H1 (cell line): ENCODE data around the gene OOSP4A. TPM values are rescaled to one million over a fixed set of nuclear protein-coding genes. Genes with fewer than 3 reads are reported as not detected.

Source experiments
- CTCF ChIA-PET: fragments of 300-600 bp; sonication (Branson Sonifier 250); formaldehyde crosslinking; loops from one replicate; lab custom pipeline; 2021; ENCODE audit not compliant: partially characterized antibody; lab: Charles Lee
- POLR2A ChIA-PET: fragments of 300-600 bp; sonication (Branson Sonifier 250); formaldehyde crosslinking; loops from one replicate; lab custom pipeline; 2021; ENCODE audit warnings: inconsistent platforms; ENCODE audit not compliant: partially characterized antibody; lab: Charles Lee
- DNase-seq, 2 experiments: peaks; one replicate each; pipeline versions ENCODE4 v3.0.0 to v3.0.0-alpha.2; 2010 to 2022; ENCODE audit warnings: low spot score in 2 of 2, low read depth in 1 of 2, mixed read lengths in 1 of 2
- FAIRE-seq: peaks from 2 replicates; lab custom pipeline; 2011; peaks lifted over from hg19 to GRCh38; lab: Jason Lieb, UNC
- H2AFZ ChIP-seq: 2 replicates; pipeline ENCODE4 v1.8.1; 2012; ENCODE audit warnings: low read length, inconsistent platforms
- H2AK5ac ChIP-seq: 2 replicates; pipeline ENCODE4 v1.6.1; 2013; ENCODE audit warnings: low read depth, low read length
- H2BK120ac ChIP-seq: replicated peaks from 2 replicates; pipeline ENCODE3; 2013; ENCODE audit warnings: low read depth, low read length, inconsistent platforms
- H2BK12ac ChIP-seq: 2 replicates; pipeline ENCODE4 v1.6.1; 2013; ENCODE audit warnings: low read depth, low read length
- H2BK15ac ChIP-seq: 2 replicates; pipeline ENCODE4 v1.6.1; 2013; ENCODE audit warnings: low read length
- H2BK20ac ChIP-seq: 2 replicates; pipeline ENCODE4 v1.6.1; 2013; ENCODE audit warnings: low read length
- H2BK5ac ChIP-seq: 2 replicates; pipeline ENCODE4 v1.6.1; 2013; ENCODE audit warnings: low read depth, low read length
- H3K14ac ChIP-seq: 2 replicates; pipeline ENCODE4 v1.6.1; 2013; ENCODE audit warnings: inconsistent platforms; ENCODE audit not compliant: insufficient read length
- H3K18ac ChIP-seq: 2 replicates; pipeline ENCODE4 v1.6.1; 2013; ENCODE audit warnings: low read length; ENCODE audit errors: extremely low read depth
- H3K23ac ChIP-seq: 2 replicates; pipeline ENCODE4 v1.6.1; 2013; ENCODE audit warnings: inconsistent platforms; ENCODE audit not compliant: insufficient read length
- H3K23me2 ChIP-seq: 2 replicates; pipeline ENCODE4 v1.6.1; 2013; ENCODE audit warnings: low read depth, low read length
- H3K27ac ChIP-seq: 2 replicates; pipeline ENCODE4 v1.6.1; 2011; ENCODE audit warnings: low read depth, low read length, inconsistent platforms
- H3K27me3 ChIP-seq, 4 experiments: replicated peaks in 1 of 4; 1 replicate in 1 of 4; 2 replicates in 3 of 4; pipeline versions ENCODE4 v1.6.1 to v1.8.1; 2011 to 2013; ENCODE audit warnings: low read length in 3 of 4, mild to moderate bottlenecking in 3 of 4, inconsistent platforms in 2 of 4, mixed read lengths in 2 of 4, moderate library complexity in 1 of 4; ENCODE audit not compliant: control insufficient read depth in 3 of 4, insufficient read depth in 3 of 4; ENCODE audit errors: extremely low read depth in 1 of 4
- H3K36me3 ChIP-seq, 4 experiments: 2 replicates each; pipeline versions ENCODE4 v1.6.1 to v1.8.1; 2011 to 2013; ENCODE audit warnings: mild to moderate bottlenecking in 4 of 4, low read length in 3 of 4, moderate library complexity in 2 of 4, control low read depth in 1 of 4, inconsistent platforms in 1 of 4; ENCODE audit not compliant: insufficient read depth in 4 of 4, control insufficient read depth in 2 of 4
- H3K4ac ChIP-seq: replicated peaks from 2 replicates; pipeline ENCODE3; 2013; ENCODE audit warnings: low read length, low read depth, mixed read lengths, inconsistent platforms; ENCODE audit not compliant: insufficient read length
- H3K4me1 ChIP-seq, 4 experiments: replicated peaks in 1 of 4; 1 replicate in 1 of 4; 2 replicates in 3 of 4; pipeline versions ENCODE4 v1.6.1 to v1.8.1; 2011 to 2013; ENCODE audit warnings: low read length in 3 of 4, inconsistent platforms in 2 of 4, mixed read lengths in 1 of 4; ENCODE audit not compliant: insufficient read depth in 4 of 4, control insufficient read depth in 3 of 4
- H3K4me2 ChIP-seq, 2 experiments: 2 replicates each; pipeline versions ENCODE4 v1.6.1 to v1.8.1; 2011 to 2013; ENCODE audit warnings: low read depth in 2 of 2, low read length in 2 of 2, control low read depth in 1 of 2, inconsistent platforms in 1 of 2, mild to moderate bottlenecking in 1 of 2; ENCODE audit not compliant: insufficient read depth in 1 of 2
- H3K4me3 ChIP-seq, 4 experiments: fragments of 200-600, 300-600 bp in 1 of 4; sonication (generic), shearing (Covaris generic), sonication (Bioruptor Twin) in 1 of 4; 2 replicates each; pipeline versions ENCODE4 v1.5.1 to v1.8.1; 2011 to 2016; ENCODE audit warnings: low read length in 4 of 4, low read depth in 3 of 4, control low read depth in 2 of 4, inconsistent platforms in 2 of 4, mild to moderate bottlenecking in 2 of 4, mixed read lengths in 1 of 4, moderate library complexity in 1 of 4; ENCODE audit not compliant: insufficient read depth in 2 of 4; ENCODE audit errors: extremely low read depth in 1 of 4
- H3K56ac ChIP-seq: replicated peaks from 2 replicates; pipeline ENCODE3; 2013; ENCODE audit warnings: low read depth, mild to moderate bottlenecking, mixed read lengths, low read length, inconsistent platforms; ENCODE audit not compliant: insufficient read length
- H3K79me1 ChIP-seq: 2 replicates; pipeline ENCODE4 v1.6.1; 2013; ENCODE audit warnings: low read depth, low read length, control low read depth
- H3K79me2 ChIP-seq, 2 experiments: 2 replicates each; pipeline versions ENCODE4 v1.6.1 to v1.8.1; 2012 to 2013; ENCODE audit warnings: low read length in 2 of 2, mild to moderate bottlenecking in 2 of 2, inconsistent platforms in 1 of 2; ENCODE audit not compliant: insufficient read depth in 2 of 2, control insufficient read depth in 1 of 2
- H3K9ac ChIP-seq, 4 experiments: replicated peaks in 1 of 4; 1 replicate in 1 of 4; 2 replicates in 3 of 4; pipeline versions ENCODE4 v1.6.1 to v1.8.1; 2011 to 2013; ENCODE audit warnings: low read depth in 3 of 4, low read length in 3 of 4, control low read depth in 2 of 4, mild to moderate bottlenecking in 2 of 4, moderate library complexity in 2 of 4, inconsistent platforms in 1 of 4; ENCODE audit errors: extremely low read depth in 1 of 4
- H3K9me3 ChIP-seq, 2 experiments: 2 replicates each; pipeline versions ENCODE4 v1.6.1 to v1.8.1; 2012 to 2013; ENCODE audit warnings: mild to moderate bottlenecking in 2 of 2, moderate library complexity in 2 of 2, control low read depth in 1 of 2, inconsistent platforms in 1 of 2, low read depth in 1 of 2, low read length in 1 of 2, mixed read lengths in 1 of 2; ENCODE audit not compliant: insufficient read depth in 2 of 2
- H4K20me1 ChIP-seq, 2 experiments: replicated peaks in 1 of 2; 2 replicates each; pipeline versions ENCODE3 to v1.8.1; 2011 to 2013; ENCODE audit warnings: inconsistent platforms in 2 of 2, low read length in 2 of 2, mild to moderate bottlenecking in 1 of 2; ENCODE audit not compliant: insufficient read depth in 2 of 2, control insufficient read depth in 1 of 2
- H4K5ac ChIP-seq: 2 replicates; pipeline ENCODE4 v1.6.1; 2013; ENCODE audit warnings: low read length, low read depth, mixed read lengths, inconsistent platforms; ENCODE audit not compliant: insufficient read length
- H4K8ac ChIP-seq: 2 replicates; pipeline ENCODE4 v1.8.0; 2013; ENCODE audit warnings: mild to moderate bottlenecking, moderate library complexity, low read length, inconsistent platforms; ENCODE audit not compliant: insufficient read depth; ENCODE audit errors: extremely low read depth
- H4K91ac ChIP-seq: replicated peaks from 2 replicates; pipeline ENCODE3; 2013; ENCODE audit warnings: low read length, mixed read lengths, inconsistent platforms; ENCODE audit not compliant: insufficient read length
- CBX5 ChIP-seq: fragments of 300-800, 300-1000 bp; sonication (generic); IDR thresholded peaks from 2 replicates; pipeline ENCODE4 v1.7.1; 2016; ENCODE audit warnings: antibody characterized with exemption, low read length, low read depth
- CEBPB ChIP-seq: IDR thresholded peaks from 2 replicates; pipeline ENCODE4 v1.6.1; 2012; ENCODE audit warnings: low read depth, low read length
- EGR1 ChIP-seq: IDR thresholded peaks from 2 replicates; pipeline ENCODE4 v1.6.1; 2011; ENCODE audit warnings: low read depth, low read length, borderline replicate concordance
- EP300 ChIP-seq, 2 experiments: IDR thresholded peaks; 1 replicate in 1 of 2; 2 replicates in 1 of 2; pipeline ENCODE4 v1.6.1; 2011 to 2012; ENCODE audit warnings: low read depth in 2 of 2, low read length in 2 of 2, mild to moderate bottlenecking in 2 of 2, borderline replicate concordance in 1 of 2, inconsistent platforms in 1 of 2, moderate library complexity in 1 of 2
- FOSL1 ChIP-seq: IDR thresholded peaks from 2 replicates; pipeline ENCODE4 v1.6.1; 2011; ENCODE audit warnings: mild to moderate bottlenecking, low read depth, low read length, moderate library complexity; ENCODE audit not compliant: insufficient read depth
- KDM1A ChIP-seq: fragments of 200-600, 300-600 bp; sonication (generic); IDR thresholded peaks from 2 replicates; pipeline ENCODE4 v1.7.1; 2016; ENCODE audit warnings: mild to moderate bottlenecking, low read length, borderline replicate concordance
- RFX5 ChIP-seq: IDR thresholded peaks from 2 replicates; pipeline ENCODE4 v1.6.1; 2011; ENCODE audit warnings: low read depth, low read length, improper control_type of control experiment, borderline replicate concordance
- RXRA ChIP-seq: IDR thresholded peaks from 2 replicates; pipeline ENCODE4 v1.6.1; 2011; ENCODE audit warnings: low read depth, mild to moderate bottlenecking, low read length, moderate library complexity; ENCODE audit not compliant: insufficient read depth
- SP4 ChIP-seq: IDR thresholded peaks from 2 replicates; pipeline ENCODE4 v1.6.1; 2012; ENCODE audit warnings: low read length, inconsistent platforms
- SUZ12 ChIP-seq: fragments of 200-600 bp; sonication (generic); IDR thresholded peaks from 2 replicates; pipeline ENCODE4 v1.6.1; 2012; ENCODE audit warnings: mild to moderate bottlenecking, inconsistent platforms, low read length, moderate library complexity, mixed read lengths
- TAF7 ChIP-seq: optimal IDR thresholded peaks from 2 replicates; pipeline ENCODE3; 2011; ENCODE audit warnings: low read depth, mild to moderate bottlenecking, inconsistent platforms, low read length, moderate library complexity, borderline replicate concordance
- TEAD4 ChIP-seq: IDR thresholded peaks from 2 replicates; pipeline ENCODE4 v1.6.1; 2012; ENCODE audit warnings: low read depth, low read length, inconsistent platforms, mixed read lengths
- ZNF274 ChIP-seq: IDR thresholded peaks from 2 replicates; pipeline ENCODE4 v1.7.0; 2012; ENCODE audit warnings: low read length, borderline replicate concordance; ENCODE audit errors: extremely low read depth
- WGBS, 2 experiments: shearing (Covaris generic) in 1 of 2; methylation state at CpG; one replicate each; pipeline versions ENCODE4 v1.1.6 to v1.1.7; 2013 to 2015; ENCODE audit warnings: low lambda C conversion rate in 2 of 2, mixed read lengths in 2 of 2, inconsistent platforms in 1 of 2, low coverage in 1 of 2, missing lambda C conversion rate in 1 of 2; ENCODE audit not compliant: insufficient replicate concordance in 2 of 2, insufficient coverage in 1 of 2, insufficient read length in 1 of 2; ENCODE audit errors: extremely low coverage in 1 of 2, missing lambda C conversion rate in 1 of 2; 5-methylcytosine and 5-hydroxymethylcytosine counted together
- polyA plus RNA-seq, 7 experiments: library from polyadenylated mRNA; depleted of rRNA in 3 of 7; stranded (reverse) in 5 of 7; unstranded in 2 of 7; fragments of >200 nt in 5 of 7; fragments of 200-250 nt in 2 of 7; gene quantifications; 1 replicate in 5 of 7; 2 replicates in 1 of 7; 4 replicates in 1 of 7; pipeline versions ENCODE4 v1.2.1 to v1.2.3, GENCODE V29; 2011 to 2013; ENCODE audit warnings: missing spikeins in 2 of 7, mixed read lengths in 2 of 7
- total RNA-seq: library from RNA; stranded (reverse); fragmentation: NEBNext Ultra II Directional; extraction: Animal tissue kit (Norgen Biotek cat#: 25700); gene quantifications from 2 replicates; pipeline ENCODE4 v1.2.1, GENCODE V29; 2021
- TF ChIP-seq, protein P1 (sequence below): IDR thresholded peaks from 2 replicates; pipeline ENCODE4 v1.6.1; 2011; ENCODE audit warnings: low read depth, mild to moderate bottlenecking, low read length; ENCODE audit not compliant: insufficient read depth

Gene OOSP4A
- total and polyA plus RNA-seq, 2 of the 8 experiments (the other 6 are each of a cell fraction or from before 2014, with no cell fraction given) = not detected

DNA sequence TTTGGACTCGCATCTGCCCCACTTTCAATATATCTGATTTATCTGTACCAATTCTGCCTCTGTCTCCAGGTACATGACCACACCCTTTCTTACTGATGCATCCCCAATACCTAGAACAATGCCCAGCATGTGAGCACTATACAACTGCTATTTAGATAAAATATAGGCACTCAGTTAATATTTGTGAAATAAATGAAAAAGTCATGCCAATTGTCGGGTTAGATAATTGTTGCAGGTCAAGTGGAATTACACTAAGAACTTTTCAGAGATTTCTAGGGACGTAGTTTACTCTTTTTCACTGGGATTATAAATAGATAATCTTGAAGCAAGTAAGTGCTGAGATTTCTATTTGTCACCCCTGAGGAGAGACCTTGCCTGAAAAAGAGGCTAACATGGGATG lies 20.5 kb downstream of the OOSP4A start:
- H3K36me3 ChIP-seq = no peaks in the 10 kb centered on the region
- H3K9ac ChIP-seq = no peak overlapping the region
- H4K20me1 ChIP-seq = no peaks in the 10 kb centered on the region
- DNase-seq = no peak
- no peaks in the 10 kb centered on the region for H3K9me3 ChIP-seq
- no peak overlapping the region for H3K4me3 ChIP-seq
- no peak overlapping the region for H2BK120ac ChIP-seq
- no peak overlapping the region for H2BK12ac ChIP-seq
- no peak overlapping the region for H3K4ac ChIP-seq
- no peak overlapping the region for H4K8ac ChIP-seq
- H2BK5ac ChIP-seq = no peak overlapping the region
- no peaks in the 10 kb centered on the region for H3K23me2 ChIP-seq
- no peak overlapping the region for H4K91ac ChIP-seq
- FAIRE-seq = no peak
- 89% methylated on average over 3 of the region's 3 CpGs; no CpG with 5 or more reads in 1 of the 2 experiments for WGBS, 2 experiments
- no peak overlapping the region for H3K56ac ChIP-seq
- no peak overlapping the region for H2AK5ac ChIP-seq
- no peak overlapping the region for H2BK15ac ChIP-seq
- H4K5ac ChIP-seq = no peak overlapping the region
- H3K14ac ChIP-seq = no peak overlapping the region
- H2BK20ac ChIP-seq = no peak overlapping the region
- H3K23ac ChIP-seq = no peak overlapping the region
- H3K27ac ChIP-seq = no peak overlapping the region
- no peaks in the 10 kb centered on the region for H3K4me1 ChIP-seq
- H3K18ac ChIP-seq = no peak overlapping the region
- CTCF ChIA-PET = no interaction called here
- no peak overlapping the region for H2AFZ ChIP-seq
- POLR2A ChIA-PET = no interaction called here
- no peaks in the 10 kb centered on the region for H3K79me2 ChIP-seq
- no peak overlapping the region for H3K4me2 ChIP-seq
- H3K79me1 ChIP-seq = no peaks in the 10 kb centered on the region
- peaks cover 0 to 1% (median 0%) of the 10 kb centered on the region in 4 experiments; a peak in 1 of 7 replicates for H3K27me3 ChIP-seq
- TF ChIP-seq EP300 (IDR thresholded peaks at IDR 0.05; ENCODE audit: borderline replicate concordance in 1 of 2, low read depth in 2 of 2, low read length in 2 of 2) = no peak
- TF ChIP-seq EGR1 = no peak
- no peak for TF ChIP-seq RXRA
- no peak for TF ChIP-seq SUZ12
- no peak for TF ChIP-seq ZNF274
- no peak for TF ChIP-seq FOSL1
- no peak for TF ChIP-seq TAF7
- no peak for TF ChIP-seq CBX5
- TF ChIP-seq TEAD4 = no peak
- no peak for TF ChIP-seq KDM1A
- TF ChIP-seq, protein P1, sequence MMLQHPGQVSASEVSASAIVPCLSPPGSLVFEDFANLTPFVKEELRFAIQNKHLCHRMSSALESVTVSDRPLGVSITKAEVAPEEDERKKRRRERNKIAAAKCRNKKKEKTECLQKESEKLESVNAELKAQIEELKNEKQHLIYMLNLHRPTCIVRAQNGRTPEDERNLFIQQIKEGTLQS = no peak
- TF ChIP-seq CEBPB = no peak
- no peak for TF ChIP-seq SP4
- TF ChIP-seq RFX5 = no peak
